Measurements from ENCODE around the gene CACFD1. TPM values are rescaled to one million over a fixed set of nuclear protein-coding genes. Genes with fewer than 3 reads are reported as not detected.

The CACFD1 gene
- polyA plus RNA-seq, 12 donors, result 10.4 to 22.4 (median 13.1) TPM; not detected in 1

GRCh38 chr9:133495327-133496293 is 35.8 kb downstream of the CACFD1 start:
- DNase-seq, result no peak

GRCh38 chr9:133496861-133497842 is 37.4 kb downstream of the CACFD1 start:
- DNase-seq, result no peak

- DNase-seq, result no peak
Measured at GRCh38 chr9:133499132-133499891, 39.5 kb downstream of the CACFD1 start.

GRCh38 chr9:133499892-133500270 is 40.1 kb downstream of the CACFD1 start:
- DNase-seq, result no peak

- DNase-seq, result no peak
Measured at GRCh38 chr9:133502112-133502511, 42.3 kb downstream of the CACFD1 start.

- no peak for DNase-seq
Measured at GRCh38 chr9:133505186-133505830, 45.5 kb downstream of the CACFD1 start.

GRCh38 chr9:133505901-133506652 is 46.3 kb downstream of the CACFD1 start:
- no peak for DNase-seq

GRCh38 chr9:133506653-133507038 is 46.9 kb downstream of the CACFD1 start:
- DNase-seq, result no peak

GRCh38 chr9:133507246-133507965 is 47.6 kb downstream of the CACFD1 start:
- no peak for DNase-seq

GRCh38 chr9:133508046-133508445 is 48.3 kb downstream of the CACFD1 start:
- no peak for DNase-seq

- DNase-seq, result no peak
Measured at GRCh38 chr9:133509179-133510083, 49.7 kb downstream of the CACFD1 start.

GRCh38 chr9:133510926-133511505 is 51.2 kb downstream of the CACFD1 start:
- no peak for DNase-seq

GRCh38 chr9:133511607-133512006 is 51.8 kb downstream of the CACFD1 start:
- DNase-seq, result no peak

- no peak for DNase-seq
Measured at GRCh38 chr9:133512253-133513213, 52.8 kb downstream of the CACFD1 start.

GRCh38 chr9:133513214-133514100 is 53.7 kb downstream of the CACFD1 start:
- no peak for DNase-seq

Data from muscle of arm (tissue), 12 donors.